Activated CD4-positive, alpha-beta T cell treated with anti-CD3 and anti-CD28 coated beads for 1 hour (primary cell): ENCODE measurements around the gene CTCF.

Experiments used
- DNase-seq: peaks from one replicate; pipeline ENCODE4 v3.0.0-alpha.2; 2020

CTCF gene

GRCh38 chr16:67549240-67549639 lies 13.1 kb upstream of the CTCF start:
- no peak for DNase-seq

- no peak for DNase-seq
Measured at GRCh38 chr16:67549936-67550335, 12.4 kb upstream of the CTCF start.

- DNase-seq, result no peak
Measured at GRCh38 chr16:67551091-67551490, 11.2 kb upstream of the CTCF start.

GRCh38 chr16:67551972-67552371 lies 10.4 kb upstream of the CTCF start:
- no peak for DNase-seq

- no peak for DNase-seq
Measured at GRCh38 chr16:67552476-67552875, 9.8 kb upstream of the CTCF start.

GRCh38 chr16:67555795-67556212 lies 6.5 kb upstream of the CTCF start:
- no peak for DNase-seq

GRCh38 chr16:67558859-67559258 lies 3.5 kb upstream of the CTCF start:
- no peak for DNase-seq

GRCh38 chr16:67560827-67561342 lies 1.4 kb upstream of the CTCF start:
- no peak for DNase-seq

GRCh38 chr16:67561501-67561823 lies 864 bp upstream of the CTCF start:
- no peak for DNase-seq

GRCh38 chr16:67561824-67562525 lies 351 bp upstream of the CTCF start:
- peak; percentile 95 for DNase-seq

- DNase-seq, result peak; percentile 56
Measured at GRCh38 chr16:67562918-67563707, 787 bp downstream of the CTCF start.

- DNase-seq, result no peak
Measured at GRCh38 chr16:67563708-67564468, 1.6 kb downstream of the CTCF start.

GRCh38 chr16:67565470-67566100 lies 3.3 kb downstream of the CTCF start:
- DNase-seq, result no peak

GRCh38 chr16:67571464-67571863 lies 9.1 kb downstream of the CTCF start:
- no peak for DNase-seq

- DNase-seq, result no peak
Measured at GRCh38 chr16:67571981-67572431, 9.7 kb downstream of the CTCF start.

GRCh38 chr16:67579686-67580085 lies 17.4 kb downstream of the CTCF start:
- DNase-seq, result no peak

- DNase-seq, result no peak
Measured at GRCh38 chr16:67580202-67580601, 17.9 kb downstream of the CTCF start.

GRCh38 chr16:67593288-67593687 lies 31.0 kb downstream of the CTCF start:
- no peak for DNase-seq

- no peak for DNase-seq
Measured at GRCh38 chr16:67593701-67594100, 31.4 kb downstream of the CTCF start.

GRCh38 chr16:67594256-67594915 lies 32.1 kb downstream of the CTCF start:
- no peak for DNase-seq

GRCh38 chr16:67594956-67595355 lies 32.6 kb downstream of the CTCF start:
- DNase-seq, result no peak

GRCh38 chr16:67598527-67598926 lies 36.2 kb downstream of the CTCF start:
- DNase-seq, result no peak
